ENCODE data around the gene ILF2.

ILF2 gene

DNA sequence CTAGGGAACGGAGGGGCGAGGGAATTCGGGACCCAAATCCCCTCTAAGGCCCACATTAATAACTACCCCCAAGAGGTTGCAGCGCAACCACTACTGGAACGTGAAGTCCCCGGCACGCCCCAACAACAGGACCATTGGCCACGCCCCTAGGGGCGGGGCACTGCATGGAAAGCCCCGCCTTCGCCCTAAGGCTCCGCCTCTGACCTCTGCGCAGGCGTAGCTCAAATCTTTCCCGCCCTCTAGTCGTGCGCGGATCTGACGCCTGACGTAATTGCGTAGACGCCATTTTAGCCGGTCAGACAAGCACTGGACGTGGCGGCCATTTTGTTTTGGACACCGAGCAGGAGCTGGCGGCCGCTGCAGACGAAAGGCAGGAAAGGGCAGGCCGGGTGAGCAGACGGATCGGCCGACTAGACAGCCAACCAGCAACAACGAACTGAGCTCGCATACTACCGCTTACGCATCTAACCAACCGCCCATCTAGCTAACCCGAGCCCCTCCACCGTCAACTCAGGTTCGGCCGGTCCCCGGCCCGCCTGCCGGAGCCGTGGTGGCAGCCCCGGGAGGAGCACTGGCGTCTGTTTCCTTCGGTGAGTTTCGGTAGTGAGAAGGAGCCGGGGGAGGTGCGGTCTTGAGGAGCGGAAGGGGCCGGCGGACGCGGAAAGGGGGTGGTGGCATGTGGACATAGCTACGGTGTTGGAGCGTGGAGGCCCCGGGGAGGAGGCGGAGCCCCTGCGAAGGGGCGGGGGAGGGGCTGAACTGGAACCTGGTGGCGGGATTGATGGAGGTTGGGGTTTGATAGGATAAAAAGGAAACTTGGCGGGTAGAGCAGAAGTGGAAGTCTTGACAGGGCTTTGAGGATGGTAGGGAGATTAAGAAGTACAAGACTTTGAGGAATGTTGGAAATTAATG is 36.8 kb downstream of the ILF2 start, which contains the start of gene CHTOP:
TSS of gene CHTOP (plus strand) at position 313 of the 912 bp plus-strand sequence. CDS start 2,523 bp downstream, outside the sequence.
- Histone ChIP-seq H3K4me1 (ENCODE audit: control insufficient read depth, insufficient read depth, low read length) (peaks cover 5% of the 10 kb centered on the region; the same call in 1 of the 2 replicates), H3K27me3 (ENCODE audit: control insufficient read depth, insufficient read depth, low read length) (no peaks in the 10 kb centered on the region), H3K9ac (ENCODE audit: low read depth, low read length) (peak within 1 kb of the TSS; percentile 100), H3K36me3 (ENCODE audit: control insufficient read depth, insufficient read depth, low read length) (peaks cover 38% of the 10 kb centered on the region), H3K4me3 (ENCODE audit: low read depth, low read length) (peak within 1 kb of the TSS; percentile 100), H3K9me3 (ENCODE audit: control insufficient read depth, insufficient read depth, low read length) (no peaks in the 10 kb centered on the region), H3K27ac (ENCODE audit: low read depth, low read length) (peak within 1 kb of the TSS; percentile 100)

DNA sequence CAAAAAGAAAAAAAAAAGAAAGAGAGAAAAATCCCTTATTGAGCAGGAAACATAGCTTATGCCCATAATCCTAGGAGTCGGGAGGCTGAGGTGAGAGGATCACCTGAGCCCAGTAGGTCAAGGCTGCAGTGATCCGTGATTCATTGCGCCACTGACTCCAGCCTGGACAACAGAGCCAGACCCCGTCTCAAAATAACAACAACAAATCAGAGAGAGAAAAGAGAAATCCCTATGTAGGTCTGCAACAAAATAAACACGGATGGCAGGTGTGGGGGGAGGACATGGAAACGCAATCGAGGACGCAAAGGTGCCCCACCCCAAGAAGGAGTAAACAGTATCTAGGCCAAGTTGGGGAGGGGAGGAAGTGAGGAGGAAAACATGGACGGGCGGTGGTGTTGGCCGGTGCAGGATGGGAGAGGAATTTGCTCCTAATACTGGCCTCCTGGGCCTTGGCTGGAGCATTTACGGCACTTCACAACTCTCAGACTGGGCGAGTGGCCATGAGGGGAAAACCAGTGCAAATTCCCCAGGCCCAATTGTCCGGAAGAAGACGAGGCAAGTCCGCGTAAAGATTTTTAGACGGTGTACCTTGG is 37.5 kb downstream of the ILF2 start:
- Histone ChIP-seq H3K4me1 (ENCODE audit: control insufficient read depth, insufficient read depth, low read length) (peaks cover 7% of the 10 kb centered on the region; the same call in 1 of the 2 replicates), H3K27ac (ENCODE audit: low read depth, low read length) (peak overlapping the region; percentile 24), H3K36me3 (ENCODE audit: control insufficient read depth, insufficient read depth, low read length) (peaks cover 30% of the 10 kb centered on the region), H3K9ac (ENCODE audit: low read depth, low read length) (no peak overlapping the region), H3K27me3 (ENCODE audit: control insufficient read depth, insufficient read depth, low read length) (no peaks in the 10 kb centered on the region), H3K9me3 (ENCODE audit: control insufficient read depth, insufficient read depth, low read length) (no peaks in the 10 kb centered on the region), H3K4me3 (ENCODE audit: low read depth, low read length) (peak overlapping the region; percentile 100)

DNA sequence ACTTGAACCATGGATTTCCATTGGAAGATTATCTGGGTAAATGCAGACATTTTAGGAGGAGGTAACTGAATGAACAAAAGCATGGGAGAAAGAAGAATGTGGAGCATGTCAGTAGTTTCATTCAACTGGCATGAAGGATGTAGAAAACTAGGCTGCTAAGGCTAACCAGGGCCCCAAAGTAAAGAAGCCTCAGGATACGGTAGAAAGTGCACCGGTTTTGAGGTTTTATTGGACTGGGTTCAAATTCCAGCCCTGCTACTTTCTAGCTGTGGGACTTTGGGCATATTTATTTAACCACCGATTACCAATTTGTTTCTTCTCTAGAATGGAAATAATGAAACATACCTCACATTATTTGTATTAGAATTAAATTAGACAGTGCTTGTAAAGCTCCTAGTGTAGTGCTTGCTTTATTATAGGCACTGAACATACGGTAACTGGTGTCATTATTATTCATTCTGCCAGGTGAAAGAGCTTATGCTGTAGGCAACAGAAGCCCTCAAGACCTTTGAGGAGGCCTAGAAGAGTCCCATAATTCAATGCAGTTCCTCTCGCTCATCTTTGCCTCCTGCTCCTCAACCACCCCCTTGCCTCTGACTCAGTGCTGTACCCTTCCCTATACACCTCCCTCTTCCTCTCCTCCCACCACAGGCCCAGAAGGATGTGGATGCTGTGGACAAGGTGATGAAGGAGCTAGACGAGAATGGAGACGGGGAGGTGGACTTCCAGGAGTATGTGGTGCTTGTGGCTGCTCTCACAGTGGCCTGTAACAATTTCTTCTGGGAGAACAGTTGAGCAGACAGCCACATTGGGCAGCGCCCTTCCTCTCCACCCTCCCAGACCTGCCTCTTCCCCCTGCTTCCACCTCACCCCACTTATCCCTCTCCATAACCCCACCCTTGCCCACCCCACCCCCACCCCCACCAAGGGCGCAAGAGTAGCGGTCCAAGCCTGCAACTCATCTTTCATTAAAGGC is 39.5 kb downstream of the ILF2 start:
- no peaks in the 10 kb centered on the region for H3K27me3 ChIP-seq (ENCODE audit: control insufficient read depth, insufficient read depth, low read length)
- H3K4me1 ChIP-seq (ENCODE audit: control insufficient read depth, insufficient read depth, low read length), result peaks cover 18% of the 10 kb centered on the region
- no peak overlapping the region for H3K9ac ChIP-seq (ENCODE audit: low read depth, low read length)
- no peak overlapping the region for H3K27ac ChIP-seq (ENCODE audit: low read depth, low read length)
- no peaks in the 10 kb centered on the region for H3K9me3 ChIP-seq (ENCODE audit: control insufficient read depth, insufficient read depth, low read length)
- H3K36me3 ChIP-seq (ENCODE audit: control insufficient read depth, insufficient read depth, low read length), result peaks cover 11% of the 10 kb centered on the region
- no peak overlapping the region for H3K4me3 ChIP-seq (ENCODE audit: low read depth, low read length)

DNA sequence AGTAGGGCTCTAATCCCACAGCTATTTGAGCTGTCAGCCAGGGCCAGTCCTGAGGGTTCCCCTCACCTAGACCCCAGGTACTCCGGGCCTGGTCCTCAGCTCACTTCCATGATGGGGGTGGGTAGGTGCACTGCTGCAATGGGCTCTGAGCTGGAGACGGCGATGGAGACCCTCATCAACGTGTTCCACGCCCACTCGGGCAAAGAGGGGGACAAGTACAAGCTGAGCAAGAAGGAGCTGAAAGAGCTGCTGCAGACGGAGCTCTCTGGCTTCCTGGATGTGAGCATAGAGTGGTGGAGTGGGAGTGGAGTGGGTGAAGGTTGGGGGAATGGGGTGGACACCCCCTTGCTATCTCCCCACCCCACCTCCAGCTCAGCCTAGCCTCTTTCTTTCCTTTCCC is 40.4 kb downstream of the ILF2 start:
- Histone ChIP-seq H3K4me3 (ENCODE audit: low read depth, low read length) (no peak overlapping the region), H3K36me3 (ENCODE audit: control insufficient read depth, insufficient read depth, low read length) (peaks cover 1% of the 10 kb centered on the region; the same call in 1 of the 2 replicates), H3K9ac (ENCODE audit: low read depth, low read length) (no peak overlapping the region), H3K9me3 (ENCODE audit: control insufficient read depth, insufficient read depth, low read length) (no peaks in the 10 kb centered on the region), H3K27ac (ENCODE audit: low read depth, low read length) (no peak overlapping the region), H3K4me1 (ENCODE audit: control insufficient read depth, insufficient read depth, low read length) (peaks cover 20% of the 10 kb centered on the region), H3K27me3 (ENCODE audit: control insufficient read depth, insufficient read depth, low read length) (no peaks in the 10 kb centered on the region)

DNA sequence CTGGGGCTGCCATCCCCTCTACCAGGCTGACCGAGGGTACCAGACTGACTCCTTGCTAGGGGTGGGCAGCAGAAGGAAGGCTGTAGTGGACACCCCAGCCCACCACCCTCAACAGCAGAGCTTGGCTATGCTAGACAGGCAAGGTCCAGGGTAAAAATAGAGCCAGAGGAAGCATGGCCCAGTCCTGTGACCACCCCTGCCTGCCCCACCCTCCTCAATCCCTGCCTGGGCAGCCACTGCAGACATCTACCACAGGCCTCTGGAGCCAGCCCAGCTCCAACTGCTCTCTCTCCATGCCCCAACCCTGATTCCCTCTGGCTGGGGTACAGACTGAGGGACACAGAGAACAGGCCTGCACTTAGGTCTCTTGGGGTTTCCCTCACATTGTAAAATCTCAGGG is 40.8 kb downstream of the ILF2 start:
- Histone ChIP-seq H3K4me3 (ENCODE audit: low read depth, low read length) (no peak overlapping the region), H3K27me3 (ENCODE audit: control insufficient read depth, insufficient read depth, low read length) (no peaks in the 10 kb centered on the region), H3K9me3 (ENCODE audit: control insufficient read depth, insufficient read depth, low read length) (no peaks in the 10 kb centered on the region), H3K27ac (ENCODE audit: low read depth, low read length) (no peak overlapping the region), H3K36me3 (ENCODE audit: control insufficient read depth, insufficient read depth, low read length) (no peaks in the 10 kb centered on the region), H3K9ac (ENCODE audit: low read depth, low read length) (no peak overlapping the region), H3K4me1 (ENCODE audit: control insufficient read depth, insufficient read depth, low read length) (peaks cover 20% of the 10 kb centered on the region)

DNA sequence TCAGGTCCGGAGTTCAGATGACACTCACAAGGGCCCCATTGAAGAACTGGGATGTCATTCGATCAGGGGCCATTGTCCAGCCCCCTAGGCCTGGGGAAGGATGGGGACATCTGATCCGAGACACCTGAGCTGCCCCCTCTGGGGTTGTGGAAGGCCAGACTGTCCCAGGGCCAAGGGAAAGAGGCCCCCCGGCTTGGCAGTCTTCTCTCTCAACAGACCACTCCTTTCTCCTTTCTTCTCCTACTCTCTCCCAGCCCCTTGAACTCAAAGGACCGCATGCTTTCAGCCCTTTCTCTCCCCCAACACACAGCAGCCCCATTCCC is 41.5 kb downstream of the ILF2 start:
- no peak overlapping the region for H3K9ac ChIP-seq (ENCODE audit: low read depth, low read length)
- H3K9me3 ChIP-seq (ENCODE audit: control insufficient read depth, insufficient read depth, low read length), result no peaks in the 10 kb centered on the region
- H3K27ac ChIP-seq (ENCODE audit: low read depth, low read length), result no peak overlapping the region
- H3K36me3 ChIP-seq (ENCODE audit: control insufficient read depth, insufficient read depth, low read length), result no peaks in the 10 kb centered on the region
- no peaks in the 10 kb centered on the region for H3K27me3 ChIP-seq (ENCODE audit: control insufficient read depth, insufficient read depth, low read length)
- H3K4me3 ChIP-seq (ENCODE audit: low read depth, low read length), result no peak overlapping the region
- peaks cover 20% of the 10 kb centered on the region for H3K4me1 ChIP-seq (ENCODE audit: control insufficient read depth, insufficient read depth, low read length)

DNA sequence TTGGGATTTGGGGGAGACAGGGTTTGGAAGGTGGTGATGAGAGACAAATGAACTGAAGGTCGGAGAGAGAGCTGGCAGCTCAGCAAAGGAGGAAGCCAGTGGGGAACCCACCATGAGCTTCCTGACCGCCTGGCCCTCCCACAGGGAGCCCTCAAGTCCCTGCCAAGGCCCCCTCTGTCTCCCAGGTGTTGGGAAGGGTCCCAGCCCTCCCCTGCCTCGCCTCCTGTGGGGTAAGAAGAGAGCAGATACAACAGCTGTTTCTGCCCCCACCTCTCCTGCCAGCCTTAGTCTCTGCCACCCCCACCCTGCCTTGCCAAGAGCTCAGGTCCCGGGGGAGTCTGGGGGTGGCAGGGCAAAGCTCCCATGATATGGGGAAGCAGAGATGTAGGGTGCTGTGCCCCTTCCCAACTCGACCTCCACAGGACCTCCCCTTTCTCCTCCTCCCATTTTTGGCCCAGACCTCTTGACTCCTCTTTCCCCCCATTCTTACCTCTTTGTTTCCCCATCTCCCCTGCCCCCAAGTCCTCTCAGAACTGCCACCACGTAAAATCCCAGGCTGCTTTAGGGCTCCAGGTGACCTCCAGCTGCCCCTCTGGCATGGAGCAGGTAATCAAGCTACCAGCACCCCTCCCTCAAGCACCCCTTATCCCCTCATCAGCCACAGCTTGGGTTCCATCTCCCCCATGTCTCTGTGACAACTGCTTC is 42.0 kb downstream of the ILF2 start:
- no peak overlapping the region for H3K9ac ChIP-seq (ENCODE audit: low read depth, low read length)
- no peak overlapping the region for H3K27ac ChIP-seq (ENCODE audit: low read depth, low read length)
- H3K36me3 ChIP-seq (ENCODE audit: control insufficient read depth, insufficient read depth, low read length), result peaks cover 4% of the 10 kb centered on the region; the same call in 1 of the 2 replicates
- no peaks in the 10 kb centered on the region for H3K9me3 ChIP-seq (ENCODE audit: control insufficient read depth, insufficient read depth, low read length)
- peaks cover 22% of the 10 kb centered on the region for H3K4me1 ChIP-seq (ENCODE audit: control insufficient read depth, insufficient read depth, low read length)
- no peak overlapping the region for H3K4me3 ChIP-seq (ENCODE audit: low read depth, low read length)
- no peaks in the 10 kb centered on the region for H3K27me3 ChIP-seq (ENCODE audit: control insufficient read depth, insufficient read depth, low read length)

DNA sequence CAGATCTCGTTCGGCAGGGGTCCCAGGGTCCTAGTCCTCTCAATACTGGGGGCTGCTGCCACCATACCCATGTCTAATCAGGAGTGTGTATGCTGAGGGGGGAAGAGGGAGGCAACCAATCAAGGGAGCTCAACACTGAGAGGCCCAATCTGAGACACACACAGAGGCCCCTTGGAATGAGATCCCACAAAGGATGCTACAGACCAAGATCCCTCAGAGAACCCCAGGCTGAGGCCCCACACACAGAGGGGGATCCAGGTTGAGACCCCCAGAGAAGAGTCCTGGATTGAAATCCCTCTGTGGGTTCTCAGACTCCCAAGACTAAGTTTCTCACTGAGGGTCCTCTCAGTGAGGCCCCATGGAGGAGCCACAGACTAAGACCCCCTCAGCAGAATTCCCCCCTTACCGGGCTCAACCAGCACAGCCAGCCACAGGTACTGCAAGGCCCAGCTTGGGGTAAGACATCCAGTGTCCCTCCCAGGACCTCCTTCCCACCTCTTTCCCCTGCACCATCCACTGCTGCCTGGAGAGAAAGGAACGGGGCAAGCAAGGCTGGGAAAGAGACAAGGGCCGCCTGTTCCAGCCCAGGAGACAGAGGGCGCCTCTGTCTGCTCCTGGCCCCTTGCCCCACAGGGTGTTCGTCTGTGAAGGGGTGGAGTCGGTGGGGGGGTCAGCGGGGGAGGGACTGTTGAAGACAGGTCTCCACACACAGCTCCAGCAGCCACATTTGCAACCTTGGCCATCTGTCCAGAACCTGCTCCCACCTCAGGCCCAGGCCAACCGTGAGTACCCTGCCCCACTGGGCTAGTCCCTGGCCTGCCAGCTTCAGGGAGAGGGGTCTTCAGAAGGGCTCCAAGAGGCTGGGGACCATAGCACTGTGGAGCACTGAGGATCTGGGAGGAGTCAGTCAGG is 42.8 kb downstream of the ILF2 start, which contains the start of gene S100A1:
TSS of gene S100A1 (plus strand) at position 720 of the 912 bp plus-strand sequence. CDS start 2,088 bp downstream, outside the sequence.
- no peaks in the 10 kb centered on the region for H3K9me3 ChIP-seq (ENCODE audit: control insufficient read depth, insufficient read depth, low read length)
- peak within 1 kb of the TSS; percentile 73 for H3K4me3 ChIP-seq (ENCODE audit: low read depth, low read length)
- peak within 1 kb of the TSS; percentile 84 for H3K27ac ChIP-seq (ENCODE audit: low read depth, low read length)
- peaks cover 5% of the 10 kb centered on the region; the same call in 1 of the 2 replicates for H3K36me3 ChIP-seq (ENCODE audit: control insufficient read depth, insufficient read depth, low read length)
- H3K4me1 ChIP-seq (ENCODE audit: control insufficient read depth, insufficient read depth, low read length), result peaks cover 23% of the 10 kb centered on the region
- peak within 1 kb of the TSS; percentile 58 for H3K9ac ChIP-seq (ENCODE audit: low read depth, low read length)
- H3K27me3 ChIP-seq (ENCODE audit: control insufficient read depth, insufficient read depth, low read length), result no peaks in the 10 kb centered on the region

DNA sequence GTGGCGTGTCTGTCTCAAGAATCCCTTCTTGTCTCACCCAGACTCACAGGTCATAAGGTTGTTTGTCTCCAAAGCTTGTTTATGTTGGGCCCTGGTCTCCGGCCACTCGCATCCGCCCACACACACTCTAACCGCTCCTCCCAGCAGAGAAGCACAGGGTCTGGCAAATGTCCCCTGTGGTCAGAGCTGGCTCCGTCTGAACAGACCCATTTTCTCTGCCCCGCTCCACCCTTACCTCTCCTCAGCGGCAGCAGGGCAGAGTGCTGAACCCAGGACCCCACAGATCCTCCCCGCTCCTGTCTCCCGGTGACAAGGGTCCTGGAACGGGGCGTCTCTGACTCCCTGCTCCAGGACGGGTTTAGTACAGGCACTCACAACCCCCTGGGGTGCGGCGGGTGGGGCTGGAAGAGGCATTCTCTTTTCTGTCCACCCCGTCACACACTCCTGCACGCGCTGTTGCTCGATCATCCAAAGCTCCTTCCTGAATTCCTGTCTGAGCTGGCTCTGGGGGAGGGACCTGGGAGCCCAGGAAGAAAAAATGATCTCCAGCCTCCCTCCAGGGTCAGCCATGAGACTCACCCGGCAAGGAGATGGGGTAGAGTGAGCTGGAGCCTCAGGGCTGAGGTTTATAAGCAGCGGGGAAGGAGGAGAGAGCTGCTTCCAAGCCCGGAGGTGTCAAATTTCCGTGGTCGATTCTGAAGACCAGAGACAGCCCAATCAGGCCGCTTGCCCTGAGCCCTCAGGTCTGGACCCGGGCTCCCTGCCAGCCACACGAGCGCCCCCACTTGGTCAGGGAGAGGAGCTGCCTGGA is 43.7 kb downstream of the ILF2 start, which contains the start of gene S100A13:
TSS of gene S100A13 (minus strand) at position 602 of the 811 bp plus-strand sequence. CDS start 1,033 bp downstream, outside the sequence.
- Histone ChIP-seq H3K9ac (ENCODE audit: low read depth, low read length) (peak within 1 kb of the TSS; percentile 58), H3K4me1 (ENCODE audit: control insufficient read depth, insufficient read depth, low read length) (peaks cover 23% of the 10 kb centered on the region), H3K27ac (ENCODE audit: low read depth, low read length) (peak within 1 kb of the TSS; percentile 84), H3K36me3 (ENCODE audit: control insufficient read depth, insufficient read depth, low read length) (peaks cover 8% of the 10 kb centered on the region; the same call in 1 of the 2 replicates), H3K27me3 (ENCODE audit: control insufficient read depth, insufficient read depth, low read length) (no peaks in the 10 kb centered on the region), H3K4me3 (ENCODE audit: low read depth, low read length) (peak within 1 kb of the TSS; percentile 73), H3K9me3 (ENCODE audit: control insufficient read depth, insufficient read depth, low read length) (no peaks in the 10 kb centered on the region)
